ENCODE data around the gene RRM1.
"Not testable (repeated sequence)": the region's sequence is repeated elsewhere in the genome, so short reads cannot be mapped to it uniquely, and the experiment has no call there.

The RRM1 gene

GRCh38 chr11:4094348-4095291 is at the start of gene RRM1:
Gene RRM1, plus strand, starts transcription at chr11:4094799. Its CDS starts 214 bp downstream, at chr11:4095013.
- DNase-seq, result peak; percentile 91

DNA sequence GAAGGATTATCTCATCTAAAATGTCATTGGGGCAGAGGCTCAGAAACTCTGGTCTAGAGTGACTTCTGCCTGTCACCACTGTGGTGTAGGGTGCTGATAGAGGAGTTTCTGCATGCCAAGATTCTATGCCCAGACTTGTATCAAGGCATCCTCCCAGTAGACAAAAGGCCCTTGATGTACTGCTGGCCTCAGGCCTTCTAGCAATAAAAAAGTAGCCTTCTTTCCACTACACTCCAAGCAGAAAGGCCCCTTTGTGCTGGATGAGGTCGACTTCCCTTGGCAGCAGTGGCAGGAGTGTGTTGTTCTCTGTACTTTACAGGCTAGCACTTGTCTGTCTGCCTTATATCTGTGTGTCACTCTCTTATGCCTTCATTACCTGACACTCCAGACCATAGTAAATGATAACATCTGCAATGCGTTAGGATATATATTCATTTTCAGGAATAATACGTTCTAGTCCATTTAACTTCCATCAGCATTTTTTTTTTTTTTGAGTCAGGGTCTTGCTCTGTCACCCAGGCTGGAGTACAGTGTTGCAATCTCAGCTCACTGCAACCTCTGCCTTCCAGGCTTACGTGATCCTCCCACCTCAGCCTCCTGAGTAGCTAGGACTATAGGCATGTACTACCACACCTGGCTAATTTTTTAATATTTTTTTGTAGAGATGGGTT is 49.5 kb upstream of the RRM1 start:
- DNase-seq, result no peak

GRCh38 chr11:4048340-4048739 is 46.3 kb upstream of the RRM1 start:
- no peak for DNase-seq

DNA sequence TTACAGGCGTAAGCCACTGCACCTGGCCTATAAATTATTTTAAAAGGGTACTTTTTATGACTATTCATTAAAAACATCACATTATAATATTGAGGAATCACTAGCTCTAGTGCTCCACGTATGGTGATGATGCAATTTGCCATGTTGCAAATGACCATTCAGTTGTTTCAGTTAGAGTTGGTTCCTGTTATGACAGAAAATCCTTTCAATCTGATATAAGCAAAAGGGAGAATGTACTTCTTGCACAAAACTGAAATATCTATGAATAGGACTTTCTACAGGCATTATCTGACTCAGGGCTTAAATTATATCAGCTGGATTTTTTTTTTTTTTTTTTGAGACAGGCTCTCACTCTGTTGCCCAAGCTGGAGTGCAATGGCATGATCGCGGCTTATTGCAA is 45.6 kb upstream of the RRM1 start:
- DNase-seq, result no peak

- no peak for DNase-seq
Observed at GRCh38 chr11:4050138-4050537, 44.5 kb upstream of the RRM1 start.

DNA sequence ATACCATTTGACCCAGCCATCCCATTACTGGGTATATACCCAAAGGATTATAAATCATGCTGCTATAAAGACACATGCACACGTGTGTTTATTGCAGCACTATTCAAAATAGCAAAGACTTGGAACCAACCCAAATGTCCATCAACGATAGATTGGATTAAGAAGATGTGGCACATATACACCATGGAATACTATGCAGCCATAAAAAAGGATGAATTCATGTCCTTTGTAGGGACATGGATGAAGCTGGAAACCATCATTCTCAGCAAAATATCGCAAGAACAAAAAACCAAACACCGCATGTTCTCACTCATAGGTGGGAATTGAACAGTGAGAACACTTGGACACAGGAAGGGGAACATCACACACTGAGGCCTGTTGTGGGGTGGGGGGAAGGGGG is 41.4 kb upstream of the RRM1 start:
- not testable (repeated sequence) for DNase-seq

DNA sequence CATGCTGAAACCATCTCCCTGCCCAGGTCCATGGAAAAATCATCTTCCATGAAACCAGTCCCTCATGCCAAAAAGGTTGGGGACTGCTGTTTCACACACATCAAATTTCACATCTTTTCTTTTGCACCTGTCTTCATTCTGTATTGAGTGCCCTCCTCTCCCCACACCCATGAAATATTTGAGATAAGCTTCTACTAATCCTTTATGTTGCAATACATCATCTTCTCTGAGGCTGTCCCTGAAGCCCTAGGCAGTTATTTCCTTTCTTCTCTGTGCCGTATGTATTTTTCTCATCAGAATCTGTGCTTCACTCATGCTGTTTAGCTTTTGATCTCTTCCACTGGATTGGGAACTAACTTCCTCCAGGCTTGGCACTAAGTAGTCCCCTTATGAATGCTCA is 40.0 kb upstream of the RRM1 start:
- no peak for DNase-seq

- DNase-seq, result no peak
Observed at GRCh38 chr11:4059424-4059823, 35.2 kb upstream of the RRM1 start.

GRCh38 chr11:4060182-4060923 is 34.2 kb upstream of the RRM1 start:
- DNase-seq, result no peak

GRCh38 chr11:4061700-4062099 is 32.9 kb upstream of the RRM1 start:
- no peak for DNase-seq

- DNase-seq, result no peak
Observed at GRCh38 chr11:4063348-4063747, 31.3 kb upstream of the RRM1 start.

GRCh38 chr11:4064278-4064955 is 30.2 kb upstream of the RRM1 start:
- DNase-seq, result no peak

- DNase-seq, result no peak
Observed at GRCh38 chr11:4065086-4065485, 29.5 kb upstream of the RRM1 start.

DNA sequence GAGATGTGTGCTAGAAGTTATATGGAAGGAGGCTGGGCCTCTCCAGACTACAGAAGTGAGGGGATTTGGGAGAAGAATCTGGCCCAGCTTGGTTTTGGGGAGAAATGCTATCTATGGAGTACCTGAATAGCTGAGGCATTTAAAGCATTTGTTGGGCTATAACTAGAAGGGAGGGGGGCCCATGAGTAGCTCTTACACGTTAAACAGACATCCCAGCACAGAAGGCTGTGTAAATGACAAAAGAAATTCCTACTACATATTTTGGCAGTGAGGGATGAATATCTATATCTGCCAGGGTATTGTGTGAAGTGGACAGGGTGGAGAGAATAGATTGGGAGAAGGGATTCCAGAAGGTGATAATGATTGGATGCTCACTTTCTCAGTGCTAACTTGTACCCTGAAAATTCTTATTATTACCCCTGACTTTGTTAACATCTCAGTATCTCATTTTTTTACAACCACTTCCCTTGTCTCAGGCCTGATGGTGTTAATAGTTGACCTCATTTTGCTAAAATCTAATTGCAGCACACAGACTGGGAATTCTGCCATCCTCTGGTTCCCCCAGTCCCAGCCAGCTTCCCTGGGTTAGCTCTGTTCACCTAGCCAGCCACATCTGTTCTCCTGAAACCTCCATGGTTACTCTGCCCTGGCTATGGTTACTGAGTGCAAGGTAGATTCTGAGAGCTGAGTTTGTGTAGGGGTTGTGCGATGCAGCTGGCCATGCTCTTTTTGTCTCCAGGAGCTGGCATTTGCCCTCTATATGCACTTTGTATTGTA is 28.8 kb upstream of the RRM1 start:
- no peak for DNase-seq

GRCh38 chr11:4066910-4067309 is 27.7 kb upstream of the RRM1 start:
- no peak for DNase-seq

GRCh38 chr11:4068962-4069361 is 25.6 kb upstream of the RRM1 start:
- no peak for DNase-seq

GRCh38 chr11:4071325-4071724 is 23.3 kb upstream of the RRM1 start:
- no peak for DNase-seq

- DNase-seq, result no peak
Observed at GRCh38 chr11:4071914-4072313, 22.7 kb upstream of the RRM1 start.

DNA sequence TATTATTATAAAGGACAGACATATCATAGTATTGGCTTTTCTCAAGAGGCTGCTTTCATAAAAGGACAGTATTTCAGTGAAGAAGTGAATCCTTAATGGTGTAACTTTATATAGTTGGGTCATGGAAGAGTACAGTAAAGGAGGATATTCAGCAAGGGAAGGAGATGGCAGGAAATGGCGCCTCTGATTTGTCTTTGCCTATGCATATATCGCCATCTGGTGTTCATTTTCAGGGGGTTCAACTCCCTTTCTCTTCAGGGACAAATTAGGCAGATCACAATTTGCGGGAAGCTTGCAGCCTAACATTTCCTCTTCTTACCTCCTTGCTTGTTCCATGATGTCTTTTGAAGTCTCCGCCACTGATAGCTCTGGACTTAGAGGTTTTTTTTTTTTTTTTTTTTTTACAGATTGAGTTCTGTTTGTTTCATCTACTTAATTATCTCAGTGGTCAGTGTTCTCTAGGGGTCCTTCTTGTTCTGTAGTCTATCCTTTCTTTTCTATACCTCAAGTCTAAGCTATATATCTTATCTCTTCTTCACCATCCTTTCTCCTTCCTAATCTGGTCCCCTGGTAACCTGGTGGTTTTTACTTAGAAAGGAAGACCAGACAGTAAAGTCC is 21.8 kb upstream of the RRM1 start:
- no peak for DNase-seq

- DNase-seq, result no peak
Observed at GRCh38 chr11:4074266-4074665, 20.3 kb upstream of the RRM1 start.

- no peak for DNase-seq
Observed at GRCh38 chr11:4076774-4077173, 17.8 kb upstream of the RRM1 start.

DNA sequence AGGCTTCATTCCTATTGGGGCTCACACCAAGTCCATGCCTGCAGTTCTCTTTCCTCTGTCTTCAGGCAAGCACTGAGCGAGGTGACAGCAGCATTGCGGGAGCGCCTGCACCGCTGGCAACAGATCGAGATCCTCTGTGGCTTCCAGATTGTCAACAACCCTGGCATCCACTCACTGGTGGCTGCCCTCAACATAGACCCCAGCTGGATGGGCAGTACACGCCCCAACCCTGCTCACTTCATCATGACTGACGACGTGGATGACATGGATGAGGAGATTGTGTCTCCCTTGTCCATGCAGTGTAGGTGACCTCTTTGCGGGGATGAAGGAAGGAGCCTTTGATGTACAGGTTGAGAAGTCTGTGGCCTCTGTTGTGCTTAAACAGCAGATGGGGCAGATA is 11.4 kb upstream of the RRM1 start:
- no peak for DNase-seq

All from stimulated activated CD4-positive, alpha-beta T cell treated with anti-CD3 and anti-CD28 coated beads, Interleukin-12 subunit alpha, Interleukin-12 subunit beta, amount 100 ng/mL, for 4 hours (primary cell).